ENCODE measurements around the gene ZNF839.
"Not testable (repeated sequence)": the region's sequence is repeated elsewhere in the genome, so short reads cannot be mapped to it uniquely, and the experiment has no call there.

ZNF839 gene

GRCh38 chr14:102344084-102344483, 24.5 kb downstream of the ZNF839 start:
- no peak for DNase-seq

DNA sequence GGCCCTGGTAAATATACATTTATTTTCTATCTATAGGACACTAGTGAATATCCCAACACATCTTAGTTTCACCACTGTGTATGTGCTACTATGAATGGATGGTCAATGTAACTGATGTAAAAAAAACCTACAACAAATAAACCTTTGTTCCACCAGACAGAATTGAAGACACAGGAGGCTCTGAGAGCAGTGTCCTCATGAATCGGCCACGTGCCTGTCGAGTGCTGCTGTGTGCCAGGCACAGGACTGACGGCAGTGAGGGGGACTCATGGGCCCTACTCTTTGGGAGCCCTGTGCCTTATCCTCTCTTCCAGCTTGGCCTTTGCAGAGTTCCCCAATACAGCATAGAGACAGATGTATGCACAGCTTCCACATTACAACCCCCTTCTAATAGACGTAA, 24.9 kb downstream of the ZNF839 start:
- no peak for DNase-seq

GRCh38 chr14:102345232-102345631, 25.7 kb downstream of the ZNF839 start:
- no peak for DNase-seq

- no peak for DNase-seq
Measured at GRCh38 chr14:102346645-102347044, 27.1 kb downstream of the ZNF839 start.

- DNase-seq = no peak
Measured at GRCh38 chr14:102348376-102348775, 28.8 kb downstream of the ZNF839 start.

- no peak for DNase-seq
Measured at GRCh38 chr14:102351023-102351422, 31.5 kb downstream of the ZNF839 start.

DNA sequence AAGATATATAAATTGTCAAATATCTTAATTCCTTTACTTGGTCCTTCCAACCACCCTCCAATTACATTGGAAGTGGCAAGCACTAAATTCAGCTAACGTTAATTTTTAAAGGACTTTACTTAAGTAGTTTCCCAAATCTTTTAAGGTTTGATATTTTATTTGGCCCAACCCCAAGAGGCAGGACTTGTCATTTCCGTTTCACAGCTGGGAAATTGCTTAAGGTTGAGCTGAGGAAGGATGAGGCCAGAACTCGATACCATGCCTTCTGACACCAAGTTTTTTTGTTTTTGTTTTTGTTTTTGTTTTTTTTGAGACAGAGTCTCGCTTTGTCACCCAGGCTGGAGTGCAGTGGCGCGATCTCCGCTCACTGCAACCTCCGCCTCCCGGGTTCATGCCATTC, 32.0 kb downstream of the ZNF839 start:
- DNase-seq = not testable (repeated sequence)

GRCh38 chr14:102352213-102352612, 32.7 kb downstream of the ZNF839 start:
- no peak for DNase-seq

GRCh38 chr14:102353126-102353619, 33.6 kb downstream of the ZNF839 start:
- DNase-seq = no peak

DNA sequence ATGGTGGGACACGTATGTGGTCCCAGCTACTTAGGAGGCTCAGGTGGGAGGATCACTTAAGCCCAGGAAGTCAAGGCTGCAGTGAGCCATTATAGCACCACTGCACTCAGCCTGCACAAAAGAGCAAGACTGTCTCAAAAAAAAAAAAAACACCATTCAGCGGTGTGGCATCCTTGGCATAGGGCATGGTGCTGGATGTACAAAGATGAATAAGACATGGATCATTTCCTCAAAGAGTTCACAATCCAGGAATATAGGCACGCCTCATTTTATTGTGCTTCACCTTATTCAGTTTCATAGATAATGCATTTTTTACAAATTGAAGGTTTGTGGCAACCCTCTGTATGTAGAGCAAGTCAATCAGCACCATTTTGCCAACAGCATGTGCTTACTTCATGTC, 36.7 kb downstream of the ZNF839 start:
- no peak for DNase-seq

DNA sequence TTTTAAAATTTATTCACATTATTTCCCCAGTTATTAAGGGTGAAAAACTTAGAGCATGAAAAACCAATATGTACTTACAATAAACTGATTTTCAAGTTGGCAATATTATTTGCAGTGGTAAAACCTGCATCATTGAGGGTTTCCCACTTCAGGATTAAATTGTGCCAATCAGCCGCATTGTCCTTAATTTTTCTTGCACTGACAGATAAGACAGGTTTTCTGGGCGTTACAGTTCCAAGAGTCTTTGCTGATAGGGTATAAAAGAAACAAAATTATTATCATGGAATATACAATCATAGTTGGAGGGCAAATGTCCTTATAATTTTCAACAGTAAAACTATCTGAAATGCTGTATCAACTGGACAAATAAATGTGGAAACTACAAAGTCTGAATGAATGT, 39.8 kb downstream of the ZNF839 start:
- DNase-seq = no peak

GRCh38 chr14:102360388-102360787, 40.8 kb downstream of the ZNF839 start:
- no peak for DNase-seq

DNA sequence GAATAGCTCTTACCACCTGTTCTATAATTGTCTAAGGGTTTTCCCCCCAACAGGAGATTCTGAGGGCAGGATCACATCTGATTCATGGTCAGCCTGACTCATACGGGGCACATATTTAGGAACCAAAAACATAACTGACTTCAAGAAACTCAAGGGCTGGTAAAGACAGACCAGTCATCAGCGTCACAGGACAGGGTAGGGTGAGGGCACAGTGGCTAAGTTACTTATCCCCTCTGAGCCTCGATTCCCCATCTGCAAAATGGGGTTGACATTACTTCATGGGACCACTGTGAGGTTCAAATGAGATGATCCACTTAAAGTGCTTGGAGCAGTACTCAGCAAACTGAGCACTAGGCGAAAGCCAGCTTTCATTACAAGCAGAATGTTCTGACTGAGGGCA, 42.5 kb downstream of the ZNF839 start:
- no peak for DNase-seq

DNA sequence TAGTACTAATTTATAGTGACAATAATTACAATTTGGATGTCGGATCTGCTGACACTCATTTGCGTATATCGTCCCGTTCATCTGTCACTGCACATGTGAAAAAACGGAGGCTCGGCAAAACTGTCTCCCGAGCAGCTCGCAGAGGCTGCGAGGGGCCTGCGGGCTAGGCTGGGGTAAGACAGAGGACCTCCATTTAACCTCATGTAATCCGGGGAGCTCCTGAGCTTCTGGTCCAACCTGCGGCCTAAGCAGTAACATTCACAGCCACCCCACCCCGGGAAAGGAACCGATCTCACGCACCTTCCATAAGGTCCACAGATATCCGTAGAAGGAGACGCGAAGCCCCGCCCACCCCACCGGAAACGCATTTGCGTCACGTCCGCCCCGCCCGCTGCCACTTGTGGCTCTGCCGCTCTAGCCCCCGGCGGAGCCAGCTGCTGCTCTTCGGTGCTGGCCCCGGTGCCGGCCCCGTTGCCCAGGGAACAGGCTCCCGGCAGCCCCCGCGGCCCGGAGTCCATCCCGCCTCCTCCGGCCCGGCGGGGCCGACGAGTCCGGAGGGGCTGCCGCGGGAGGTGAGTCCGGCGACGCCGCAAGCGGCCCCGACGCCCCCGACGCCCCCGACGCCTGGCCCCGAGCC, 43.1 kb downstream of the ZNF839 start, which contains the start of the genes CINP and TECPR2:
CINP (minus strand) TSS at position 346 of the 637 bp plus-strand sequence; CDS start at position 307, 39 bp downstream.
TECPR2 (plus strand) TSS at position 397 of the 637 bp plus-strand sequence. CDS start 13,781 bp downstream, outside the sequence.
- peak; percentile 98 for DNase-seq

DNA sequence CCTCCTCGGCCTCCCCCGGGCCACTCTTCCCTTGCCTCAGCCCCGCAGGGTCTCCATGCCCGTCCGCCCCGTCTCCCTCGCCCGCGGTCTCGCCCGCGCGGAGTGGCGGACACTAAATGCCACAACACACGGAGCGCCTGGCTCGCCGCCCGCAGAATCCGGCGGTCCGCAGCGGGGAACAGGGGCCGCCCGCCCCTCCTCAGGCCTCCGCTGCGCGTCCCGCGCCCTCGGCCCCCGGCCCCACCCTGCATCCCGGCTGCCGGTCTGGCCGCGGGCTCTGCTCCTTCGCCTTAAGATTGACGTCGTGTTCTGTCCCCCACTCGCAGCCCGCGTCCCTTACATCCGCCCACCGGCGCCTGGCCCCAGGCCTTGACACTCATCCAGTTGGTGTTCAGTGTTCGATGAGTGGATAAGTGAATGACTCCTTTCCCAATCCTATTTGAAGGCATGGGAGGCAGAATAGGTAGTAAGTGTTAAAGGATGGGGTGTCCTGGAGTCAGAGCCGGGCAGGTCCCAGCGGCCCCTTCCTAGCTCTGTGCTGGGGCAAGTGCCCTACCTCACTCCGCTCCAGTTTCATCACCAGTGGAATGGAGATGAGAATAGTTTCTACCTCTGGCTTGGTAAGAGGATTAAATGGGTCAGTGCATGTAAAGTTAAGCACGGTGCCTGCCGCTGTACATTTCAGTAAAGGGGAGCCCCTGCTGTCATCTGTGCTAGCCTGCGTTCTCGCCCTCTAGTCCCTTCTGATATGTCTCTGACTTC, 43.8 kb downstream of the ZNF839 start:
- peak; percentile 65 for DNase-seq

GRCh38 chr14:102370305-102370809, 50.8 kb downstream of the ZNF839 start:
- no peak for DNase-seq

- DNase-seq = no peak
Measured at GRCh38 chr14:102371361-102371760, 51.8 kb downstream of the ZNF839 start.

DNA sequence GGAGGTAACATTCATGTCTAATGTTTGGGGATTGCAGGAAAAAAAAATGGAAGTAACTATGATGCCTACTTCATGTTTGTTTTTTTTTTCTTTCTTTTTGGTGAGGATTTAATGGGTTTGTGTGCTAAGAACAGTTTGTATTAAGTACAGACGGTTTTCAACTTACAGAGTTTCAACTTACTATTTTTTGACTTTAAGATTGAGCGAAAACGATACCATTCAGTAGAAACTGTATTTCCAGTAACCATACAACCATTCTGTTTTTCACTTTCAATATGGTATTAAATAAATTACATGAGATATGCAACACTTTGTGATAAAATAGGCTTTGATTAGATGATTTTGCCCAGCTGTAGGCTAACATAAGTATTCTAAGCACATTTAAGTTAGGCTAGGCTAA, 53.6 kb downstream of the ZNF839 start:
- no peak for DNase-seq

- no peak for DNase-seq
Measured at GRCh38 chr14:102374264-102374663, 54.7 kb downstream of the ZNF839 start.

DNA sequence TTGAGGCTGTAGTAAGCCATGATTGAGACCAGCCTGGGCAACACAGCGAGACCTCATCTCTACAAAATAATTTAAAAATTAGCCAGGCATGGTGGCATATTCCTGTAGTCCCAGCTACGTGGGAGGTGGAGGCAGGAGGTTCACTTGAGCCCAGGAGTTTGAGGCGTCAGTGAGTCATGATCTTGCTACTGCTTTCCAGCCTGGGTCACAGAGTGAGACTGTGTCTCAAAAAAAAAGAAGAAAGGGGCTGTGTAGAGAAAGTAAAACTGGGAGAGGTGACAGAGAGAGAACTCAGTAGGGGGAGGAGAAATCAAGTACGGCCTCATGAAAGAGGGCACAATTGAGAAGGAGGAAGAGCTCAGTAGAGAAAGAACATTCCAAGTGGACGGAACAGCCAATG, 55.6 kb downstream of the ZNF839 start:
- DNase-seq = no peak

DNA sequence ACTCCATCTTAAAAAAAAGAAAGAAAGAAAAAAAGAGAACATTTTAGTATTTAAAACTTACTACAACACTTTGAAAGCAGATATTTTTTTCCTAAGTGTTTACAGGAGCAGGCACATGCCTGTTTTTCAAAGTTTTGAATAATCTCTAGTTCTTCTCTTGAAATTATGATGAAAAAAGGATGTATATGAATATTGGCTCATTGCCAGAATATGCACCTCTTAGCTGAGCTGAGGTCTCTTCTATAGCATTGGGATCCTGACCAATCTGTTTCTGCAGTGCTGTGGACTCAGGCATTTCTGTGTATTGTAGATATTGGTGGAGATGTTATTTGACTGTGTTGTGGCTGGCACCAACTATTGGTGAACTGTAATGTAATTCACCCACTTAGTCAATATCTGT, 58.1 kb downstream of the ZNF839 start:
- no peak for DNase-seq

DNA sequence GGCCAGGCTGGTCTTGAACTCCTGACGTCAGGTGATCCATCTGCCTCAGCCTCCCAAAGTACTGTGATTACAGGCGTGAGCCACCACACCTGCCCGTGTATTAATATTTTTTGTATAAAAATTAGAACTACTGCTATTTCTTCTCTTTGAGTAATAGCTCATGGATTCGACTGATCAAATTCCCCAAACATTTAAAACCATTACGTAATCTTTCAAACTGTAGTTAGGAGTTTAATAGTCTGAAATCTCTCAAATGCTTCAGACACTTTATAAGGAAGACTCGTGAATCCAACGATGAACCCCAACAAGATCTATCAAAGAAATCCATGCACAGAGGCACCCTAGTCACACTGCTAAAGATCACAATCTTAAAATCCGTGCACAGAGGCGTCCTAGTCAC, 59.3 kb downstream of the ZNF839 start:
- DNase-seq = no peak

- DNase-seq = no peak
Measured at GRCh38 chr14:102387086-102387485, 67.5 kb downstream of the ZNF839 start.

DNA sequence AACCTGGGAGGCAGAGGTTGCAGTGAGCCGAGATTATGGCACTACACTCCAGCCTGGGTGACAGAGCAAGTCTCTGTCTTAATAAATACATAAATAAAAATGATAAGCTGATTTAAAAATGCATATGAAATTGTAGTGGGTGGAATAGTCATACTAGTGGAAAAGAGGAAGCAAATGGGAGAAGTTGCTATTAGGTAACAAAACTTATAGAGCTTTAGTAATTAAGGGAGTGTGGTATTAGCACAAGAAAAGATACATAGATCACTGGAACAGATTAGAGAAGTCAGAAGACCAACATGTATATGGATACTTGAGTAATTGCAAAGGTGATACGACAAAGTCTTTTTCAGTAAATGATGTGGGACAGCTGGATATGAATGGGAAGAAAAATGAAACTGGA, 69.7 kb downstream of the ZNF839 start:
- no peak for DNase-seq
